Testis (tissue), 3 donors: Measurements from ENCODE around the gene MEGF11. TPM values are rescaled to one million over a fixed set of nuclear protein-coding genes. Genes with fewer than 3 reads are reported as not detected.

Experiments
- DNase-seq: peaks from one replicate; pipeline ENCODE4 v3.0.0-alpha.2; 2019
- H3K27ac ChIP-seq, 2 donors: fragments of 200-600 bp; sonication (generic); one replicate each; pipeline ENCODE4 v1.5.1; 2019
- H3K27me3 ChIP-seq: fragments of 200-600 bp; sonication (generic); one replicate; pipeline ENCODE4 v1.5.1; 2019
- H3K36me3 ChIP-seq: fragments of 200-600 bp; sonication (generic); one replicate; pipeline ENCODE4 v1.5.1; 2017; ENCODE audit warnings: low read depth; ENCODE audit errors: missing control alignments
- H3K4me1 ChIP-seq: fragments of 200-600 bp; sonication (generic); one replicate; pipeline ENCODE4 v1.5.1; 2019
- H3K4me3 ChIP-seq, 2 donors: fragments of 200-600 bp; sonication (generic); one replicate each; pipeline ENCODE4 v1.5.1; 2017 to 2019
- H3K9me3 ChIP-seq: fragments of 200-600 bp; sonication (generic); one replicate; pipeline ENCODE4 v1.5.1; 2017
- POLR2A ChIP-seq: fragments of 450-650 bp; IDR thresholded peaks from one replicate; pipeline ENCODE4 v1.6.1; 2017; ENCODE audit warnings: antibody characterized with exemption, mild to moderate bottlenecking, moderate library complexity
- WGBS, 2 donors: methylation state at CpG; one replicate each; pipeline ENCODE4 v1.1.5; 2018; 5-methylcytosine and 5-hydroxymethylcytosine counted together
- intact Hi-C: fragments of 100-400 bp; cut with DNase I; formaldehyde crosslinking; loops from one replicate; pipeline ENCODE4 v1.15.1; 2023; ENCODE audit warnings: low total_unique reads
- polyA plus RNA-seq: library from polyadenylated mRNA; stranded (reverse); fragments of 350-450 nt; fragmentation: Illumina TruSeq; extraction: RNeasy Lipid Tissue Mini Kit (QIAGEN cat#74804); gene quantifications from one replicate; pipeline ENCODE4 v1.2.3, GENCODE V29; 2014; ENCODE audit warnings: low read depth, low replicate concordance; ENCODE audit not compliant: insufficient read depth
- total RNA-seq, 2 donors: library from RNA; depleted of rRNA; stranded (reverse); fragments of >200 nt; gene quantifications; one replicate each; pipeline ENCODE4 v1.2.3, GENCODE V29; 2016
- TF ChIP-seq, protein P1 (sequence below), 3 experiments: fragments of 450-650 bp in 2 of 3; fragments of 200-600 bp in 1 of 3; sonication (generic) in 1 of 3; IDR thresholded peaks; one replicate each; pipeline ENCODE4 v1.5.1; 2016 to 2019; ENCODE audit warnings: antibody characterized with exemption in 3 of 3, mild to moderate bottlenecking in 2 of 3, moderate library complexity in 1 of 3

MEGF11 gene
- total and polyA plus RNA-seq, 3 donors from 2014 or later = 4.5 to 18.7 (median 8.6) TPM

DNA sequence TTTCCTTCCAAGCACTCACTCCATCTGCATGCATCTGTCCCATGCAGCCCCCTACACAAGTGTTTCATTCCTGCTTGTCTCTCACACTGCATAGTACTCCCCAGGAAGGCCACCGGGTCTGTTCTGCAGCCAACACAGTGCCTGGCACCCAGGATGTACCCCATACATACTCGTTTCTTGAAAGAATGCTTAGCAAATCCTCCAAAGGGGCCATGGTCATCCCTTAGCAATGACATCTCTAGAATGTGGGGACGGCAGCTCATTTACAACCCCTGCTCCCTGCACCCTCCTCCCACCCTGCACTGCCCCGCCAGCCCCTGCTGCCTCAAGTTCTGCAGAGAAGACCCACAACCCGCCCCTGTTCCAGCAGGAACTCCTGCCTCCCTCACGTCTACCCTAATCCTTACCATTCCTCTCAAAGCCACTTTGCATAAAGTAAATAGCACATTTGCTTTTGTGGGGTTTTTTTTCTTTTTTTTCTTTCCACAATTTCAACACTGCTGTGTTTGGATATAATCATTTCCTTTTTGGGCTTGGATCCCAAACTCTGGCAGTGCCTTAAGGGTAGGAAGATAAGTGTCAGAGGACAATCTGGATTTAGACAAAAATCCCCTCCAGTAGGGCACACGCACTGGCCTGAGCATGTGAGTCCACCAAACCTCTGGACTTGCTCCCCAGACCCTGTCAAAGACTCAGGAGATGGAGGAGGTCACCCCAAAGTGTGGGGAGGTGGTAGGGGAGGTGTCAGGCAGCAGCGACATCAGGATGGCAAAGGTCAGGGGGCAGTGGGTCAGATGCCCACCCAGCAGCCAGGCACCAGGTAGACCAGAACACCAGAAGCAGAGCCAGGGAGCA lies 68.4 kb downstream of the MEGF11 start:
- no peaks in the 10 kb centered on the region for H3K4me1 ChIP-seq
- no peaks in the 10 kb centered on the region for H3K9me3 ChIP-seq
- no peaks in the 10 kb centered on the region for H3K36me3 ChIP-seq
- 53 to 61% methylated on average over 7 to 8 of the region's 8 CpGs for WGBS, 2 donors
- no peaks in the 10 kb centered on the region for H3K27me3 ChIP-seq
- DNase-seq = no peak
- no peak overlapping the region for H3K4me3 ChIP-seq
- intact Hi-C loops = no loop called here
- TF ChIP-seq, protein P1, sequence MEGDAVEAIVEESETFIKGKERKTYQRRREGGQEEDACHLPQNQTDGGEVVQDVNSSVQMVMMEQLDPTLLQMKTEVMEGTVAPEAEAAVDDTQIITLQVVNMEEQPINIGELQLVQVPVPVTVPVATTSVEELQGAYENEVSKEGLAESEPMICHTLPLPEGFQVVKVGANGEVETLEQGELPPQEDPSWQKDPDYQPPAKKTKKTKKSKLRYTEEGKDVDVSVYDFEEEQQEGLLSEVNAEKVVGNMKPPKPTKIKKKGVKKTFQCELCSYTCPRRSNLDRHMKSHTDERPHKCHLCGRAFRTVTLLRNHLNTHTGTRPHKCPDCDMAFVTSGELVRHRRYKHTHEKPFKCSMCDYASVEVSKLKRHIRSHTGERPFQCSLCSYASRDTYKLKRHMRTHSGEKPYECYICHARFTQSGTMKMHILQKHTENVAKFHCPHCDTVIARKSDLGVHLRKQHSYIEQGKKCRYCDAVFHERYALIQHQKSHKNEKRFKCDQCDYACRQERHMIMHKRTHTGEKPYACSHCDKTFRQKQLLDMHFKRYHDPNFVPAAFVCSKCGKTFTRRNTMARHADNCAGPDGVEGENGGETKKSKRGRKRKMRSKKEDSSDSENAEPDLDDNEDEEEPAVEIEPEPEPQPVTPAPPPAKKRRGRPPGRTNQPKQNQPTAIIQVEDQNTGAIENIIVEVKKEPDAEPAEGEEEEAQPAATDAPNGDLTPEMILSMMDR (IDR thresholded peaks at IDR 0.05) = no peak
- TF ChIP-seq POLR2A = no peak
- H3K27ac ChIP-seq = no peak overlapping the region

DNA sequence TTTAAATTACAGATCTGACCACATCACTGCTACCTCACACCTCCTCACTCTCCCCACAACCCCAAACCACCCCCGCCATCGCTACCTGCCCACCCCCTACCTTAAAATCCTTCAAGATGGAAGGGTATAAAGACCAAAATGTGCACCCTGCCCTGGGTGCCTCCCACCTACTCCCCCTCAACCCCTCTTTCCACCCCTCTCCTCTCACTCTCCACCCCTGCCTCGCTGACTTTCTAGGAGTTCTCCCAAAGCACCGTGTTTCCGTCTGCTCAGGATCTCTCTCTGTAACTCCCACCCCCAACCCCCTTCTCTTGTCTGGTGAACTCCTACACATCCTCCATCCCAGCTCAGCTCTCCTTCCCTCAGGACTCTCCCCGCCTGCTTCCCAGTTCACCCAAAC lies 69.1 kb downstream of the MEGF11 start:
- no peak for DNase-seq
- intact Hi-C loops = no loop called here
- TF ChIP-seq POLR2A = no peak
- TF ChIP-seq, protein P1 (IDR thresholded peaks at IDR 0.05) = no peak
- Histone ChIP-seq H3K36me3 (no peaks in the 10 kb centered on the region), H3K9me3 (no peaks in the 10 kb centered on the region), H3K27me3 (no peaks in the 10 kb centered on the region), H3K4me1 (no peaks in the 10 kb centered on the region), H3K27ac (no peak overlapping the region), H3K4me3 (no peak overlapping the region)
- 59 to 62% methylated on average over 6 of the region's 6 CpGs for WGBS, 2 donors

DNA sequence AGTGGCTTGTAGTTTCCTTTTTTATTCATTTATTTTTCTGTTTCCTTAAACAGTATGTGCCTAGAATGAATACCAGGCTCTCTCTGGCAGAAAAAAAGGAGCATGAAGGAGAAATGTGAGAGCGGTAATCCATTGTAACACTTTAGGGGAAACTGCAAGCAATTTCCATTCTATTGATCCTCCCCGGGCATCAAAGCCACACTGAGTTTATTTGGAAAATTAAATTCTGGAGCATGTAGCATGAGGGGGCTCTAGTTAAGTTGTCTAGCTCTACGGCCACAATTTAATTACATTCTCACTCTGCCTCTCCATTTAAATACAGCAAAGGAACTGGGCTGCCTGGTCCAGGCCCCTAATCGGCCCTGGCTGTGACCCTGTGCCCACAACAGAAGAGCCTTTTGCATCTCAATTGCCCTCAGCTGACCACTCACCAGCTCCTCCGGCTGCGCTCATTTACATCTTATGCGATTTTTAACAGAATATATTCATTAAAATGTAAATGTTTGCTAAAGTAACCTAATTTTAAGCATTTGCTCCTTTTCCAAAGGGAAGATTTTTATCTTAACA lies 72.9 kb downstream of the MEGF11 start:
- Histone ChIP-seq H3K36me3 (no peaks in the 10 kb centered on the region), H3K27ac (no peak overlapping the region), H3K4me3 (no peak overlapping the region), H3K27me3 (no peaks in the 10 kb centered on the region), H3K9me3 (no peaks in the 10 kb centered on the region), H3K4me1 (no peaks in the 10 kb centered on the region)
- intact Hi-C loops = no loop called here
- WGBS, 2 donors = 83 to 85% methylated on average over 7 of the region's 7 CpGs
- no peak for DNase-seq
- TF ChIP-seq, protein P1 (IDR thresholded peaks at IDR 0.05) = no peak
- TF ChIP-seq POLR2A = no peak

DNA sequence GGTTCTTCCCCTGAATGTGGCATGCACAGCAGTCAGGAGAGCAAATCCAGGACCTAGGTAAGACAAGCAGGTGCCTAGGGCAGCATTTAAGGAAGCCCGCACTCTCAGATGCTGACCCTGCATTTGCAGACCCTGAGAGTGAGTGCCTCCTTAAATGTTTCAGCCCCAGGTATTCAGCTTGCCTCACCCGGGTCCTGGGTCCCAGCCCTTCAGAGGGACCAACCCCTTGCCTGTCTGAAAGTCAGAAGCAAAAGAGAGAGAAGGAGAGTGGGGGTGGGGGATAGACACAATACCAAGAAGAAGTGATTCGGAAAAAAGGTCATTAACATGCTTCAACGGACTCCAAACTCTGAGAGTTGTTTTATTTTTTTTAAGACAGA lies 75.0 kb downstream of the MEGF11 start:
- TF ChIP-seq, protein P1 (IDR thresholded peaks at IDR 0.05) = no peak
- no peak for TF ChIP-seq POLR2A
- Histone ChIP-seq H3K27me3 (no peaks in the 10 kb centered on the region), H3K9me3 (no peaks in the 10 kb centered on the region), H3K36me3 (no peaks in the 10 kb centered on the region), H3K27ac (no peak overlapping the region), H3K4me3 (no peak overlapping the region), H3K4me1 (no peaks in the 10 kb centered on the region)
- DNase-seq = no peak
- WGBS, 2 donors = 58 to 61% methylated on average over 4 of the region's 4 CpGs
- intact Hi-C loops = no loop called here
